H1 (cell line): ENCODE measurements around the gene GSE1. TPM values are rescaled to one million over a fixed set of nuclear protein-coding genes. Genes with fewer than 3 reads are reported as not detected.

Experiments
- CTCF ChIA-PET: fragments of 300-600 bp; sonication (Branson Sonifier 250); formaldehyde crosslinking; loops from one replicate; lab custom pipeline; 2021; ENCODE audit not compliant: partially characterized antibody; lab: Charles Lee
- POLR2A ChIA-PET: fragments of 300-600 bp; sonication (Branson Sonifier 250); formaldehyde crosslinking; loops from one replicate; lab custom pipeline; 2021; ENCODE audit warnings: inconsistent platforms; ENCODE audit not compliant: partially characterized antibody; lab: Charles Lee
- DNase-seq, 2 experiments: peaks; one replicate each; pipeline versions ENCODE4 v3.0.0 to v3.0.0-alpha.2; 2010 to 2022; ENCODE audit warnings: low spot score in 2 of 2, low read depth in 1 of 2, mixed read lengths in 1 of 2
- FAIRE-seq: peaks from 2 replicates; lab custom pipeline; 2011; peaks lifted over from hg19 to GRCh38; lab: Jason Lieb, UNC
- H2AFZ ChIP-seq: 2 replicates; pipeline ENCODE4 v1.8.1; 2012; ENCODE audit warnings: low read length, inconsistent platforms
- H2AK5ac ChIP-seq: 2 replicates; pipeline ENCODE4 v1.6.1; 2013; ENCODE audit warnings: low read depth, low read length
- H2BK120ac ChIP-seq: replicated peaks from 2 replicates; pipeline ENCODE3; 2013; ENCODE audit warnings: low read depth, low read length, inconsistent platforms
- H2BK12ac ChIP-seq: 2 replicates; pipeline ENCODE4 v1.6.1; 2013; ENCODE audit warnings: low read depth, low read length
- H2BK15ac ChIP-seq: 2 replicates; pipeline ENCODE4 v1.6.1; 2013; ENCODE audit warnings: low read length
- H2BK20ac ChIP-seq: 2 replicates; pipeline ENCODE4 v1.6.1; 2013; ENCODE audit warnings: low read length
- H2BK5ac ChIP-seq: 2 replicates; pipeline ENCODE4 v1.6.1; 2013; ENCODE audit warnings: low read depth, low read length
- H3K14ac ChIP-seq: 2 replicates; pipeline ENCODE4 v1.6.1; 2013; ENCODE audit warnings: inconsistent platforms; ENCODE audit not compliant: insufficient read length
- H3K18ac ChIP-seq: 2 replicates; pipeline ENCODE4 v1.6.1; 2013; ENCODE audit warnings: low read length; ENCODE audit errors: extremely low read depth
- H3K23ac ChIP-seq: 2 replicates; pipeline ENCODE4 v1.6.1; 2013; ENCODE audit warnings: inconsistent platforms; ENCODE audit not compliant: insufficient read length
- H3K23me2 ChIP-seq: 2 replicates; pipeline ENCODE4 v1.6.1; 2013; ENCODE audit warnings: low read depth, low read length
- H3K27ac ChIP-seq: 2 replicates; pipeline ENCODE4 v1.6.1; 2011; ENCODE audit warnings: low read depth, low read length, inconsistent platforms
- H3K27me3 ChIP-seq, 4 experiments: replicated peaks in 1 of 4; 1 replicate in 1 of 4; 2 replicates in 3 of 4; pipeline versions ENCODE4 v1.6.1 to v1.8.1; 2011 to 2013; ENCODE audit warnings: low read length in 3 of 4, mild to moderate bottlenecking in 3 of 4, inconsistent platforms in 2 of 4, mixed read lengths in 2 of 4, moderate library complexity in 1 of 4; ENCODE audit not compliant: control insufficient read depth in 3 of 4, insufficient read depth in 3 of 4; ENCODE audit errors: extremely low read depth in 1 of 4
- H3K36me3 ChIP-seq, 4 experiments: 2 replicates each; pipeline versions ENCODE4 v1.6.1 to v1.8.1; 2011 to 2013; ENCODE audit warnings: mild to moderate bottlenecking in 4 of 4, low read length in 3 of 4, moderate library complexity in 2 of 4, control low read depth in 1 of 4, inconsistent platforms in 1 of 4; ENCODE audit not compliant: insufficient read depth in 4 of 4, control insufficient read depth in 2 of 4
- H3K4ac ChIP-seq: replicated peaks from 2 replicates; pipeline ENCODE3; 2013; ENCODE audit warnings: low read length, low read depth, mixed read lengths, inconsistent platforms; ENCODE audit not compliant: insufficient read length
- H3K4me1 ChIP-seq, 4 experiments: replicated peaks in 1 of 4; 1 replicate in 1 of 4; 2 replicates in 3 of 4; pipeline versions ENCODE4 v1.6.1 to v1.8.1; 2011 to 2013; ENCODE audit warnings: low read length in 3 of 4, inconsistent platforms in 2 of 4, mixed read lengths in 1 of 4; ENCODE audit not compliant: insufficient read depth in 4 of 4, control insufficient read depth in 3 of 4
- H3K4me2 ChIP-seq, 2 experiments: 2 replicates each; pipeline versions ENCODE4 v1.6.1 to v1.8.1; 2011 to 2013; ENCODE audit warnings: low read depth in 2 of 2, low read length in 2 of 2, control low read depth in 1 of 2, inconsistent platforms in 1 of 2, mild to moderate bottlenecking in 1 of 2; ENCODE audit not compliant: insufficient read depth in 1 of 2
- H3K4me3 ChIP-seq, 4 experiments: fragments of 200-600, 300-600 bp in 1 of 4; sonication (generic), shearing (Covaris generic), sonication (Bioruptor Twin) in 1 of 4; 2 replicates each; pipeline versions ENCODE4 v1.5.1 to v1.8.1; 2011 to 2016; ENCODE audit warnings: low read length in 4 of 4, low read depth in 3 of 4, control low read depth in 2 of 4, inconsistent platforms in 2 of 4, mild to moderate bottlenecking in 2 of 4, mixed read lengths in 1 of 4, moderate library complexity in 1 of 4; ENCODE audit not compliant: insufficient read depth in 2 of 4; ENCODE audit errors: extremely low read depth in 1 of 4
- H3K56ac ChIP-seq: replicated peaks from 2 replicates; pipeline ENCODE3; 2013; ENCODE audit warnings: low read depth, mild to moderate bottlenecking, mixed read lengths, low read length, inconsistent platforms; ENCODE audit not compliant: insufficient read length
- H3K79me1 ChIP-seq: 2 replicates; pipeline ENCODE4 v1.6.1; 2013; ENCODE audit warnings: low read depth, low read length, control low read depth
- H3K79me2 ChIP-seq, 2 experiments: 2 replicates each; pipeline versions ENCODE4 v1.6.1 to v1.8.1; 2012 to 2013; ENCODE audit warnings: low read length in 2 of 2, mild to moderate bottlenecking in 2 of 2, inconsistent platforms in 1 of 2; ENCODE audit not compliant: insufficient read depth in 2 of 2, control insufficient read depth in 1 of 2
- H3K9ac ChIP-seq, 4 experiments: replicated peaks in 1 of 4; 1 replicate in 1 of 4; 2 replicates in 3 of 4; pipeline versions ENCODE4 v1.6.1 to v1.8.1; 2011 to 2013; ENCODE audit warnings: low read depth in 3 of 4, low read length in 3 of 4, control low read depth in 2 of 4, mild to moderate bottlenecking in 2 of 4, moderate library complexity in 2 of 4, inconsistent platforms in 1 of 4; ENCODE audit errors: extremely low read depth in 1 of 4
- H3K9me3 ChIP-seq, 2 experiments: 2 replicates each; pipeline versions ENCODE4 v1.6.1 to v1.8.1; 2012 to 2013; ENCODE audit warnings: mild to moderate bottlenecking in 2 of 2, moderate library complexity in 2 of 2, control low read depth in 1 of 2, inconsistent platforms in 1 of 2, low read depth in 1 of 2, low read length in 1 of 2, mixed read lengths in 1 of 2; ENCODE audit not compliant: insufficient read depth in 2 of 2
- H4K20me1 ChIP-seq, 2 experiments: replicated peaks in 1 of 2; 2 replicates each; pipeline versions ENCODE3 to v1.8.1; 2011 to 2013; ENCODE audit warnings: inconsistent platforms in 2 of 2, low read length in 2 of 2, mild to moderate bottlenecking in 1 of 2; ENCODE audit not compliant: insufficient read depth in 2 of 2, control insufficient read depth in 1 of 2
- H4K5ac ChIP-seq: 2 replicates; pipeline ENCODE4 v1.6.1; 2013; ENCODE audit warnings: low read length, low read depth, mixed read lengths, inconsistent platforms; ENCODE audit not compliant: insufficient read length
- H4K8ac ChIP-seq: 2 replicates; pipeline ENCODE4 v1.8.0; 2013; ENCODE audit warnings: mild to moderate bottlenecking, moderate library complexity, low read length, inconsistent platforms; ENCODE audit not compliant: insufficient read depth; ENCODE audit errors: extremely low read depth
- H4K91ac ChIP-seq: replicated peaks from 2 replicates; pipeline ENCODE3; 2013; ENCODE audit warnings: low read length, mixed read lengths, inconsistent platforms; ENCODE audit not compliant: insufficient read length
- CEBPB ChIP-seq: IDR thresholded peaks from 2 replicates; pipeline ENCODE4 v1.6.1; 2012; ENCODE audit warnings: low read depth, low read length
- JUND ChIP-seq: IDR thresholded peaks from 2 replicates; pipeline ENCODE4 v1.6.1; 2011; ENCODE audit warnings: mild to moderate bottlenecking, improper control_type of control experiment, low read length
- KDM1A ChIP-seq: fragments of 200-600, 300-600 bp; sonication (generic); IDR thresholded peaks from 2 replicates; pipeline ENCODE4 v1.7.1; 2016; ENCODE audit warnings: mild to moderate bottlenecking, low read length, borderline replicate concordance
- SIX5 ChIP-seq: IDR thresholded peaks from 2 replicates; pipeline ENCODE4 v1.6.1; 2011; ENCODE audit warnings: mild to moderate bottlenecking, low read depth, low read length
- SRF ChIP-seq: IDR thresholded peaks from 2 replicates; pipeline ENCODE4 v1.6.1; 2011; ENCODE audit warnings: mild to moderate bottlenecking, low read depth, low read length, moderate library complexity
- WGBS, 2 experiments: shearing (Covaris generic) in 1 of 2; methylation state at CpG; one replicate each; pipeline versions ENCODE4 v1.1.6 to v1.1.7; 2013 to 2015; ENCODE audit warnings: low lambda C conversion rate in 2 of 2, mixed read lengths in 2 of 2, inconsistent platforms in 1 of 2, low coverage in 1 of 2, missing lambda C conversion rate in 1 of 2; ENCODE audit not compliant: insufficient replicate concordance in 2 of 2, insufficient coverage in 1 of 2, insufficient read length in 1 of 2; ENCODE audit errors: extremely low coverage in 1 of 2, missing lambda C conversion rate in 1 of 2; 5-methylcytosine and 5-hydroxymethylcytosine counted together
- polyA plus RNA-seq, 7 experiments: library from polyadenylated mRNA; depleted of rRNA in 3 of 7; stranded (reverse) in 5 of 7; unstranded in 2 of 7; fragments of >200 nt in 5 of 7; fragments of 200-250 nt in 2 of 7; gene quantifications; 1 replicate in 5 of 7; 2 replicates in 1 of 7; 4 replicates in 1 of 7; pipeline versions ENCODE4 v1.2.1 to v1.2.3, GENCODE V29; 2011 to 2013; ENCODE audit warnings: missing spikeins in 2 of 7, mixed read lengths in 2 of 7
- total RNA-seq: library from RNA; stranded (reverse); fragmentation: NEBNext Ultra II Directional; extraction: Animal tissue kit (Norgen Biotek cat#: 25700); gene quantifications from 2 replicates; pipeline ENCODE4 v1.2.1, GENCODE V29; 2021
- TF ChIP-seq, protein P1 (sequence below): IDR thresholded peaks from 2 replicates; pipeline ENCODE4 v1.6.1; 2012; ENCODE audit warnings: inconsistent platforms
- TF ChIP-seq, protein P2 (sequence below): IDR thresholded peaks from 2 replicates; pipeline ENCODE4 v1.6.1; 2012; ENCODE audit warnings: low read length, inconsistent platforms
- TF ChIP-seq, protein P3 (sequence below): IDR thresholded peaks from 2 replicates; pipeline ENCODE4 v1.6.1; 2012; ENCODE audit warnings: inconsistent platforms

Gene GSE1
- total and polyA plus RNA-seq, 2 of the 8 experiments (the other 6 are each of a cell fraction or from before 2014, with no cell fraction given), result 26.0 to 65.6 TPM

DNA sequence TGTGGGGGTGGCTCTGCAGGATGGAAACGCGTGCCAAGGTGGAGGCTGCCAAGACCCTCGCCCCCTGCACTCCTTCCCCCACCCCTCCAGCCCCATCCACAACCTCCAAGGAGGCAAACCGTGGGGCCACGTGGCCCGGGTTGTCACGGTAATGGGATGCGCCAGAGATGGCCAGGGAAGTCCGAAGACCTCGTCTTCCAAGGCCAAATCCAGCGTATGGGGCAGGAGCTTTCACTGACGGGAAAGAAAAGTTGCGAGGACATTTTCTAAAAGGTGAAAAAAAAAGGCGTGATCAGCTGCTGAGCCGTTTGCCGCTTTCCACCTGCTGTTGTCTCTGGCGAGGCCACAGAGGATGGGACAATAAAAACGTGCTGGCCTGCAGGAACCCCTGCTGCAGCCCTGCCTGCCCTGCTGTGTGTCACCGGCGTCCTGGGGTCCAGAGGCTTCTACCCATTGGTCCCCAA lies 28.3 kb upstream of the GSE1 start:
- peaks cover 28 to 84% (median 79%) of the 10 kb centered on the region in 4 experiments for H3K4me1 ChIP-seq
- WGBS, 2 experiments, result 60% methylated on average over 19 of the region's 20 CpGs; no CpG with 5 or more reads in 1 of the 2 experiments
- TF ChIP-seq, protein P1, sequence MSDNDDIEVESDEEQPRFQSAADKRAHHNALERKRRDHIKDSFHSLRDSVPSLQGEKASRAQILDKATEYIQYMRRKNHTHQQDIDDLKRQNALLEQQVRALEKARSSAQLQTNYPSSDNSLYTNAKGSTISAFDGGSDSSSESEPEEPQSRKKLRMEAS, result peak; percentile 60
- TF ChIP-seq SIX5 (no peak), KDM1A (no peak), SRF (no peak), CEBPB (no peak), JUND (no peak)
- TF ChIP-seq, protein P2, sequence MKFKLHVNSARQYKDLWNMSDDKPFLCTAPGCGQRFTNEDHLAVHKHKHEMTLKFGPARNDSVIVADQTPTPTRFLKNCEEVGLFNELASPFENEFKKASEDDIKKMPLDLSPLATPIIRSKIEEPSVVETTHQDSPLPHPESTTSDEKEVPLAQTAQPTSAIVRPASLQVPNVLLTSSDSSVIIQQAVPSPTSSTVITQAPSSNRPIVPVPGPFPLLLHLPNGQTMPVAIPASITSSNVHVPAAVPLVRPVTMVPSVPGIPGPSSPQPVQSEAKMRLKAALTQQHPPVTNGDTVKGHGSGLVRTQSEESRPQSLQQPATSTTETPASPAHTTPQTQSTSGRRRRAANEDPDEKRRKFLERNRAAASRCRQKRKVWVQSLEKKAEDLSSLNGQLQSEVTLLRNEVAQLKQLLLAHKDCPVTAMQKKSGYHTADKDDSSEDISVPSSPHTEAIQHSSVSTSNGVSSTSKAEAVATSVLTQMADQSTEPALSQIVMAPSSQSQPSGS, result no peak
- TF ChIP-seq, protein P3, sequence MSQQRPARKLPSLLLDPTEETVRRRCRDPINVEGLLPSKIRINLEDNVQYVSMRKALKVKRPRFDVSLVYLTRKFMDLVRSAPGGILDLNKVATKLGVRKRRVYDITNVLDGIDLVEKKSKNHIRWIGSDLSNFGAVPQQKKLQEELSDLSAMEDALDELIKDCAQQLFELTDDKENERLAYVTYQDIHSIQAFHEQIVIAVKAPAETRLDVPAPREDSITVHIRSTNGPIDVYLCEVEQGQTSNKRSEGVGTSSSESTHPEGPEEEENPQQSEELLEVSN, result peak; percentile 88

More for the DNA sequence above, 28.3 kb upstream of the GSE1 start:
- ChIA-PET CTCF (interaction anchor here (0.9 to 15.6 kb wide), 6 partner anchors 18 to 156 kb away, joined by 3 to 173 read pairs (median 5); no protein-coding TSS in a partner anchor), POLR2A (interaction anchor here (0.7 to 5.2 kb wide), 5 partner anchors 15 to 32 kb away, joined by 3 to 28 read pairs (median 4); partner anchors contain the start of gene GSE1)
- no peak overlapping the region; the same call in 1 of the 2 replicates for H4K8ac ChIP-seq
- no peaks in the 10 kb centered on the region for H3K36me3 ChIP-seq
- no peak for FAIRE-seq
- H3K4ac ChIP-seq, result no peak overlapping the region
- H2AFZ ChIP-seq, result no peak overlapping the region
- H2BK5ac ChIP-seq, result peak overlapping the region; percentile 81; the same call in 1 of the 2 replicates
- no peak overlapping the region for H4K5ac ChIP-seq
- peaks cover 0 to 29% (median 23%) of the 10 kb centered on the region in 4 experiments; a peak in 5 of 7 replicates for H3K27me3 ChIP-seq
- H3K9me3 ChIP-seq, result peaks cover 0 to 4% of the 10 kb centered on the region in 2 experiments; a peak in 1 of 4 replicates
- peaks cover 5 to 48% of the 10 kb centered on the region in 2 experiments; a peak in 3 of 4 replicates for H3K79me2 ChIP-seq
- H3K23me2 ChIP-seq, result peaks cover 5% of the 10 kb centered on the region; the same call in 1 of the 2 replicates
- DNase-seq, result no peak
- H2AK5ac ChIP-seq, result peak overlapping the region; percentile 40
- peak overlapping the region in 1 of 2 experiments; percentile 41; a peak in 1 of 4 replicates for H3K4me2 ChIP-seq
- no peak overlapping the region for H3K14ac ChIP-seq
- 0 out of 2 replicates have a peak overlapping the region, but pooled peaks have one; percentile 61 for H2BK15ac ChIP-seq
- H2BK12ac ChIP-seq, result peak overlapping the region; percentile 75; the same call in 1 of the 2 replicates
- H3K23ac ChIP-seq, result no peak overlapping the region
- 0 out of 8 replicates have a peak overlapping the region, but pooled peaks of 1 of the 4 experiments have one; percentile 31 for H3K4me3 ChIP-seq
- H3K79me1 ChIP-seq, result peaks cover 17% of the 10 kb centered on the region
- H3K18ac ChIP-seq, result peak overlapping the region; percentile 51
- H2BK120ac ChIP-seq, result no peak overlapping the region
- H4K20me1 ChIP-seq, result peaks cover 0 to 6% of the 10 kb centered on the region in 2 experiments
- H3K9ac ChIP-seq, result no peak overlapping the region
- H4K91ac ChIP-seq, result peak overlapping the region; percentile 87
- no peak overlapping the region for H3K27ac ChIP-seq
- no peak overlapping the region for H3K56ac ChIP-seq
- peak overlapping the region; percentile 80 for H2BK20ac ChIP-seq
